Mesendoderm (in vitro differentiated cells): Measurements from ENCODE around the gene MPIG6B.

Source experiments
- DNase-seq: peaks from one replicate; pipeline ENCODE4 v3.0.0; 2013
- H2AK5ac ChIP-seq: 2 replicates; pipeline ENCODE4 v1.6.1; 2013; ENCODE audit warnings: low read length, inconsistent platforms
- H2BK120ac ChIP-seq: 2 replicates; pipeline ENCODE4 v1.6.1; 2013; ENCODE audit warnings: low read depth, mild to moderate bottlenecking, low read length, moderate library complexity, mixed read lengths
- H2BK15ac ChIP-seq: replicated peaks from 2 replicates; pipeline ENCODE4 v1.6.1; 2013; ENCODE audit warnings: low read depth, mild to moderate bottlenecking, moderate library complexity
- H2BK5ac ChIP-seq: 2 replicates; pipeline ENCODE4 v1.6.1; 2013; ENCODE audit warnings: low read length, inconsistent platforms
- H3K18ac ChIP-seq: 2 replicates; pipeline ENCODE4 v1.6.1; 2013; ENCODE audit warnings: mild to moderate bottlenecking, low read length, mixed read lengths
- H3K23ac ChIP-seq: one replicate; pipeline ENCODE4 v1.6.1; 2013; ENCODE audit warnings: low read length
- H3K27ac ChIP-seq: 2 replicates; pipeline ENCODE4 v1.5.1; 2013; ENCODE audit warnings: low read depth, mild to moderate bottlenecking, inconsistent platforms, low read length, moderate library complexity
- H3K27me3 ChIP-seq: 2 replicates; pipeline ENCODE4 v1.6.1; 2013; ENCODE audit warnings: low read length, control low read depth, mild to moderate bottlenecking, inconsistent platforms; ENCODE audit not compliant: insufficient read depth, poor library complexity
- H3K36me3 ChIP-seq: 2 replicates; pipeline ENCODE4 v1.6.1; 2013; ENCODE audit warnings: low read length, inconsistent platforms; ENCODE audit not compliant: control insufficient read depth, insufficient read depth
- H3K4ac ChIP-seq: one replicate; pipeline ENCODE4 v1.6.1; 2013; ENCODE audit warnings: low read depth, mild to moderate bottlenecking, low read length, moderate library complexity
- H3K4me1 ChIP-seq: 2 replicates; pipeline ENCODE4 v1.6.1; 2013; ENCODE audit warnings: low read depth, low read length, inconsistent platforms; ENCODE audit not compliant: control insufficient read depth
- H3K4me2 ChIP-seq: 2 replicates; pipeline ENCODE4 v1.6.1; 2013; ENCODE audit warnings: low read length
- H3K4me3 ChIP-seq: 2 replicates; pipeline ENCODE4 v1.5.1; 2013; ENCODE audit warnings: mild to moderate bottlenecking, low read length
- H3K56ac ChIP-seq: one replicate; pipeline ENCODE4 v1.6.1; 2013; ENCODE audit warnings: low read length
- H3K79me1 ChIP-seq: 2 replicates; pipeline ENCODE4 v1.6.1; 2013; ENCODE audit warnings: low read length, inconsistent platforms
- H3K79me2 ChIP-seq: 2 replicates; pipeline ENCODE4 v1.6.1; 2013; ENCODE audit warnings: mild to moderate bottlenecking, low read length; ENCODE audit not compliant: control insufficient read depth, insufficient read depth
- H3K9ac ChIP-seq: 2 replicates; pipeline ENCODE4 v1.6.1; 2013; ENCODE audit warnings: low read length, inconsistent platforms
- H4K5ac ChIP-seq: one replicate; pipeline ENCODE4 v1.6.1; 2013; ENCODE audit warnings: low read length
- H4K8ac ChIP-seq: one replicate; pipeline ENCODE4 v1.6.1; 2013; ENCODE audit warnings: low read depth, mild to moderate bottlenecking, control low read depth, low read length, moderate library complexity
- WGBS: extraction: QIAGEN DNeasy Blood & Tissue Kit; methylation state at CpG from one replicate; pipeline ENCODE4 v1.1.7; 2013; ENCODE audit warnings: low lambda C conversion rate, missing lambda C conversion rate; ENCODE audit not compliant: insufficient coverage; ENCODE audit errors: extremely low coverage; 5-methylcytosine and 5-hydroxymethylcytosine counted together

Gene MPIG6B

DNA sequence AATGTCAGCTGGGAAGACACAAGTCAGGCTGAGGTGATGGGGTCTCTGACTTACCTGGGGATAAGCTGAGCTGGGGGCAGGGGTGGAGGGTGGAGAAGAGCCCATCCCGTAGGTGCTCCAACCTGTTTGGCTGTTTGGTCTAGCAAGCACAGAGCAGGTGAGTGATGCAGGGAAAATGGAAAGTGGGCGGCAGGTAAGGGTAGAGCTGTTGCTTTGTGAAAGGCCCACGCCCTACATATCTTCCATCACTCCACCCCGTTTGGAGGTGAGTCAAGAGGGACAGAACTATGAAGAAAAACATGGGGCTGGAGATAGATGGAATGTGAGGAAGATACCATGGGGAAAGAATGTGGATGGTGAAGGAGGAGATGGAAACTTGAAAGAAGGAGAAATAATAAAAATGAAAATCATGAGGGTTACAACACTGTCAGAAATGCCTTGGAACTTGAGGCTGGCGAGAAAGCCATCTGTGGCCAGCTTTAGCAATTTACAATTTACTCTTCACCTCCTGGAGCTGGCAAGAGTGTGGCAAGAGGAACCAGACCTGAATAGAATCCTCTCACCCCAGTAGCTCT is 2.9 kb upstream of the MPIG6B start:
- Histone ChIP-seq H3K4me1 (peaks cover 5% of the 10 kb centered on the region), H3K18ac (no peak overlapping the region), H3K4me2 (no peak overlapping the region), H3K56ac (no peak overlapping the region), H3K9ac (no peak overlapping the region), H3K4ac (no peak overlapping the region), H2AK5ac (no peak overlapping the region), H3K79me2 (no peaks in the 10 kb centered on the region), H3K4me3 (no peak overlapping the region), H3K36me3 (no peaks in the 10 kb centered on the region), H4K8ac (no peak overlapping the region), H4K5ac (no peak overlapping the region), H2BK5ac (no peak overlapping the region), H3K27me3 (no peaks in the 10 kb centered on the region), H3K27ac (no peak overlapping the region), H2BK15ac (no peak overlapping the region), H3K79me1 (no peaks in the 10 kb centered on the region), H2BK120ac (no peak overlapping the region), H3K23ac (no peak overlapping the region)
- no CpG with 5 or more reads among the region's 5 CpGs for WGBS
- no peak for DNase-seq

GRCh38 chr6:31721351-31722020 is 1.7 kb upstream of the MPIG6B start, which contains the start of gene LY6G6C:
LY6G6C (minus strand) TSS chr6:31721746; CDS start chr6:31721679, 67 bp downstream.
- no peak within 1 kb of the TSS for H3K4me3 ChIP-seq
- no peak within 1 kb of the TSS for H2BK15ac ChIP-seq
- no peak within 1 kb of the TSS for H2BK5ac ChIP-seq
- DNase-seq: no peak
- no peaks in the 10 kb centered on the region for H3K27me3 ChIP-seq
- H3K23ac ChIP-seq: no peak within 1 kb of the TSS
- peaks cover 1% of the 10 kb centered on the region for H3K36me3 ChIP-seq
- no peak within 1 kb of the TSS for H2AK5ac ChIP-seq
- H3K56ac ChIP-seq: no peak within 1 kb of the TSS
- H4K8ac ChIP-seq: no peak within 1 kb of the TSS
- no peak within 1 kb of the TSS for H3K9ac ChIP-seq
- H3K27ac ChIP-seq: no peak within 1 kb of the TSS
- no CpG with 5 or more reads among the region's 4 CpGs for WGBS
- peaks cover 5% of the 10 kb centered on the region for H3K4me1 ChIP-seq
- no peak within 1 kb of the TSS for H3K18ac ChIP-seq
- H3K4ac ChIP-seq: no peak within 1 kb of the TSS
- no peaks in the 10 kb centered on the region for H3K79me2 ChIP-seq
- no peak within 1 kb of the TSS for H4K5ac ChIP-seq
- H3K79me1 ChIP-seq: no peaks in the 10 kb centered on the region
- no peak within 1 kb of the TSS for H2BK120ac ChIP-seq
- H3K4me2 ChIP-seq: no peak within 1 kb of the TSS

DNA sequence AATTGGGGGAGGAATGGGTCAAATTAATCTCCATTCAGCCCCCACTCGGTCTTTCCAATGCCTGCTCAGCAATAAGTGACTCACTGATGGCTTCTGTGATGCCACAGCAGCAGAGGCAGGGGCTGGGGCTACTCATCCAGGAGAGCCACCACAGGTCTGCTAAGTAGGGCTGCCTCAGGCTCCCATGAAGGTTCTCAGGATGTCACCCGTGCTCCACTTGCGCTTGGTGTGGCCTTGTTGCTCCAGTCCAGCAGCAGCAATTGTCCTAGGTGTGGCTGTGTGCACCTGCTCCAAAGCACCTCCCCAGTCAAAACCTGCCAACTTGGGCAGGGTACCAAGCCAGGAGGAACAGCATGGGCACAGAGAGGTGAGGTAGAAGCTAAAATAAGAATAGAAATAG is 1.0 kb upstream of the MPIG6B start:
- H3K27me3 ChIP-seq: no peaks in the 10 kb centered on the region
- no peak overlapping the region for H3K9ac ChIP-seq
- no peaks in the 10 kb centered on the region for H3K79me1 ChIP-seq
- H3K4me3 ChIP-seq: no peak overlapping the region
- no CpG with 5 or more reads among the region's 3 CpGs for WGBS
- no peak for DNase-seq
- no peak overlapping the region for H3K27ac ChIP-seq
- no peak overlapping the region for H3K4ac ChIP-seq
- peaks cover 5% of the 10 kb centered on the region for H3K4me1 ChIP-seq
- H2BK5ac ChIP-seq: no peak overlapping the region
- H3K23ac ChIP-seq: no peak overlapping the region
- H3K18ac ChIP-seq: no peak overlapping the region
- H2AK5ac ChIP-seq: no peak overlapping the region
- no peak overlapping the region for H4K5ac ChIP-seq
- H3K56ac ChIP-seq: no peak overlapping the region
- no peak overlapping the region for H4K8ac ChIP-seq
- no peaks in the 10 kb centered on the region for H3K79me2 ChIP-seq
- no peak overlapping the region for H2BK120ac ChIP-seq
- H2BK15ac ChIP-seq: no peak overlapping the region
- H3K36me3 ChIP-seq: peaks cover 1% of the 10 kb centered on the region
- H3K4me2 ChIP-seq: no peak overlapping the region

DNA sequence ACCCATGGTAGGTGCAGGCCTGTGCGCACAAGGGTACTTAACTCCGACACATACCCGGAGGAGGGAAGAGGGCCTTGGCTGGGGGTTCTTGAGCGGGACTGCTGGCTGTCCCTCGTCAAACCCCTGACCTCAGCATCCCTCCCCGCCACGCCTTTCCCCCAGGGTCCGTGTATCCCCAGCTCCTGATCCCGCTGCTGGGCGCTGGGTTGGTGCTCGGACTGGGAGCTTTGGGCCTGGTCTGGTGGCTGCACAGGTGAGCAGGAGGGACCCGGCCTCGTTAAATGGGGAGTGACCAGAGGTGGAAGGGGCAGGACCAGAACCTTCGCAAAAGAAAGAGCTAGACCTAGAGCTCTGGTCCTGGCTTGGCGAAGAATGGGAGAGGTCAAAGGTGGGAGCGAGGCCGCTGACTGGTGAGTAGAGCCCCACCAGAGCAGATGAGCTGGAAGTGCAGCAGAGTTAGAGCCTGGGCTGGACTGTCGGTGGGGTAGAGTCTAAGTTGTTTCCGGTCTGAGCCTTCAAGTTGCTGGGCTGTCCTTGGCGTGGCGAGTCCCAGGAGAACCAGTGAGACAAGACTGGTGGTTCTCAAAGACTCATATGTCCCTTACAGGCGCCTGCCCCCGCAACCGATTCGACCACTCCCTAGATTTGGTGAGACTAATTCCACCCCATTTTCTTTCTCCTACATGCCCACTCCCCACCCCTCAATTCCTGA is 963 bp downstream of the MPIG6B start:
- Histone ChIP-seq H3K79me2 (peaks cover 4% of the 10 kb centered on the region), H3K4me3 (no peak overlapping the region), H3K27me3 (no peaks in the 10 kb centered on the region), H3K27ac (no peak overlapping the region), H3K36me3 (peaks cover 4% of the 10 kb centered on the region), H3K4ac (no peak overlapping the region), H4K8ac (no peak overlapping the region), H2BK15ac (no peak overlapping the region), H4K5ac (no peak overlapping the region), H3K9ac (no peak overlapping the region), H3K23ac (no peak overlapping the region), H2BK5ac (no peak overlapping the region), H3K56ac (no peak overlapping the region), H3K4me1 (peaks cover 3% of the 10 kb centered on the region), H2AK5ac (no peak overlapping the region), H3K79me1 (peaks cover 10% of the 10 kb centered on the region), H3K18ac (no peak overlapping the region), H3K4me2 (no peak overlapping the region), H2BK120ac (no peak overlapping the region)
- no peak for DNase-seq
- no CpG with 5 or more reads among the region's 25 CpGs for WGBS

GRCh38 chr6:31725502-31726350 is 2.6 kb downstream of the MPIG6B start:
- no peak overlapping the region for H2BK15ac ChIP-seq
- H3K36me3 ChIP-seq: peaks cover 4% of the 10 kb centered on the region
- H2BK5ac ChIP-seq: no peak overlapping the region
- no peak overlapping the region for H3K27ac ChIP-seq
- H3K4me2 ChIP-seq: no peak overlapping the region
- no peak overlapping the region for H3K56ac ChIP-seq
- H3K23ac ChIP-seq: no peak overlapping the region
- no peak overlapping the region for H2BK120ac ChIP-seq
- H3K18ac ChIP-seq: no peak overlapping the region
- no peak for DNase-seq
- peaks cover 4% of the 10 kb centered on the region for H3K79me2 ChIP-seq
- H3K9ac ChIP-seq: no peak overlapping the region
- no peak overlapping the region for H4K8ac ChIP-seq
- peaks cover 3% of the 10 kb centered on the region for H3K4me1 ChIP-seq
- no CpG with 5 or more reads among the region's 12 CpGs for WGBS
- H3K27me3 ChIP-seq: no peaks in the 10 kb centered on the region
- H2AK5ac ChIP-seq: no peak overlapping the region
- H4K5ac ChIP-seq: no peak overlapping the region
- H3K4ac ChIP-seq: no peak overlapping the region
- no peak overlapping the region for H3K4me3 ChIP-seq
- peaks cover 10% of the 10 kb centered on the region for H3K79me1 ChIP-seq
